ENCODE measurements around the gene SPDEF.

The SPDEF gene

GRCh38 chr6:34562861-34563512, 6.9 kb upstream of the SPDEF start:
- POLR2A ChIA-PET = no interaction called here
- CTCF ChIA-PET = interaction anchor here (0.5 to 0.9 kb wide), 2 partner anchors 11 to 40 kb away, joined by 3 read pairs; no protein-coding TSS in a partner anchor
- DNase-seq = no peak

GRCh38 chr6:34562350-34562749, 6.2 kb upstream of the SPDEF start:
- no peaks in the 10 kb centered on the region for H3K36me3 ChIP-seq (ENCODE audit: control insufficient read depth in 4 of 4, insufficient read depth in 4 of 4, low read length in 3 of 4)
- no peaks in the 10 kb centered on the region for H3K27me3 ChIP-seq (replicated peaks in 2 of 5; ENCODE audit: control insufficient read depth in 4 of 5, insufficient read depth in 5 of 5, low read length in 4 of 5)
- peaks cover 0 to 7% (median 0%) of the 10 kb centered on the region in 5 experiments for H3K9me3 ChIP-seq (ENCODE audit: control extremely low read depth in 1 of 5, control insufficient read depth in 4 of 5, insufficient read depth in 2 of 5, low read depth in 1 of 5, low read length in 4 of 5)
- H3K27ac ChIP-seq (ENCODE audit: insufficient read depth in 1 of 2, low read depth in 1 of 2, low read length in 2 of 2, poor library complexity in 1 of 2, severe bottlenecking in 2 of 2) = no peak overlapping the region
- no peak for DNase-seq
- WGBS (ENCODE audit: insufficient coverage) = 94% methylated on average over 9 of the region's 10 CpGs
- ChIA-PET POLR2A (no interaction called here), CTCF (no interaction called here)
- H3K4me1 ChIP-seq (ENCODE audit: control extremely low read depth in 1 of 4, control insufficient read depth in 4 of 4, insufficient read depth in 4 of 4, low read length in 3 of 4) = no peaks in the 10 kb centered on the region
- H3K4me3 ChIP-seq (ENCODE audit: control insufficient read depth in 1 of 7, extremely low read depth in 1 of 7, insufficient read depth in 4 of 7, low read depth in 2 of 7, low read length in 6 of 7) = no peak overlapping the region

More at GRCh38 chr6:34562861-34563512, 6.9 kb upstream of the SPDEF start:
- 96% methylated on average over 10 of the region's 15 CpGs for WGBS (ENCODE audit: insufficient coverage)
- no peak overlapping the region for H3K4me3 ChIP-seq (ENCODE audit: control insufficient read depth in 1 of 7, extremely low read depth in 1 of 7, insufficient read depth in 4 of 7, low read depth in 2 of 7, low read length in 6 of 7)
- H3K9me3 ChIP-seq (ENCODE audit: control extremely low read depth in 1 of 5, control insufficient read depth in 4 of 5, insufficient read depth in 2 of 5, low read depth in 1 of 5, low read length in 4 of 5) = peaks cover 0 to 7% (median 0%) of the 10 kb centered on the region in 5 experiments
- H3K27me3 ChIP-seq (replicated peaks in 2 of 5; ENCODE audit: control insufficient read depth in 4 of 5, insufficient read depth in 5 of 5, low read length in 4 of 5) = no peaks in the 10 kb centered on the region
- no peak overlapping the region for H3K27ac ChIP-seq (ENCODE audit: insufficient read depth in 1 of 2, low read depth in 1 of 2, low read length in 2 of 2, poor library complexity in 1 of 2, severe bottlenecking in 2 of 2)
- no peaks in the 10 kb centered on the region for H3K36me3 ChIP-seq (ENCODE audit: control insufficient read depth in 4 of 4, insufficient read depth in 4 of 4, low read length in 3 of 4)
- no peaks in the 10 kb centered on the region for H3K4me1 ChIP-seq (ENCODE audit: control extremely low read depth in 1 of 4, control insufficient read depth in 4 of 4, insufficient read depth in 4 of 4, low read length in 3 of 4)

DNA sequence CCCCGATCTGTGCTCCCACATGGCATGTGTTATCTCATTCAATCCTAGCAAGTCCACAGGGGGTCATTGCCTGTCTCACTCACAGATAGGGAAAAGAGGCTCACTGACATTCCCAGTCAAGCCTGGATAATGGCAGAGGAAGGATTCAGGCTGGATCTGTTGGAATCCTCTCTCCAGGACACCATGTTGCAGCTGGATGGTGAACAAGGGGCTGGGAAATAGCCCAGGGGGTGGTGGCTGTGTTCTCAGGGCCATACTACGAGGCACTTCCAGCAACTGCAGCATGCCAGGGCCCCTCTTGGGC, 5.0 kb upstream of the SPDEF start:
- no peak overlapping the region for H3K27ac ChIP-seq (ENCODE audit: insufficient read depth in 1 of 2, low read depth in 1 of 2, low read length in 2 of 2, poor library complexity in 1 of 2, severe bottlenecking in 2 of 2)
- CTCF ChIA-PET = interaction anchor here (1.0 kb wide), 1 partner anchor 99 kb away, joined by 4 read pairs; no protein-coding TSS in a partner anchor
- POLR2A ChIA-PET = interaction anchor here (0.6 kb wide), 1 partner anchor 16 kb away, joined by 4 read pairs; no protein-coding TSS in a partner anchor

GRCh38 chr6:34560366-34561226, 4.5 kb upstream of the SPDEF start:
- CTCF ChIA-PET = interaction anchor here (0.7 to 1.6 kb wide), 4 partner anchors 12 to 103 kb away, joined by 3 to 6 read pairs (median 4); no protein-coding TSS in a partner anchor
- no peak for DNase-seq
- Histone ChIP-seq H3K4me1 (ENCODE audit: control extremely low read depth in 1 of 4, control insufficient read depth in 4 of 4, insufficient read depth in 4 of 4, low read length in 3 of 4) (no peaks in the 10 kb centered on the region), H3K27ac (ENCODE audit: insufficient read depth in 1 of 2, low read depth in 1 of 2, low read length in 2 of 2, poor library complexity in 1 of 2, severe bottlenecking in 2 of 2) (peak overlapping the region in 1 of 2 experiments; percentile 28), H3K9me3 (ENCODE audit: control extremely low read depth in 1 of 5, control insufficient read depth in 4 of 5, insufficient read depth in 2 of 5, low read depth in 1 of 5, low read length in 4 of 5) (peaks cover 0 to 7% (median 0%) of the 10 kb centered on the region in 5 experiments), H3K27me3 (replicated peaks in 2 of 5; ENCODE audit: control insufficient read depth in 4 of 5, insufficient read depth in 5 of 5, low read length in 4 of 5) (no peaks in the 10 kb centered on the region), H3K4me3 (ENCODE audit: control insufficient read depth in 1 of 7, extremely low read depth in 1 of 7, insufficient read depth in 4 of 7, low read depth in 2 of 7, low read length in 6 of 7) (no peak overlapping the region), H3K36me3 (ENCODE audit: control insufficient read depth in 4 of 4, insufficient read depth in 4 of 4, low read length in 3 of 4) (no peaks in the 10 kb centered on the region)
- POLR2A ChIA-PET = no interaction called here
- WGBS (ENCODE audit: insufficient coverage) = 86% methylated on average over 19 of the region's 20 CpGs

More for the DNA sequence above, 5.0 kb upstream of the SPDEF start:
- DNase-seq = no peak
- Histone ChIP-seq H3K9me3 (ENCODE audit: control extremely low read depth in 1 of 5, control insufficient read depth in 4 of 5, insufficient read depth in 2 of 5, low read depth in 1 of 5, low read length in 4 of 5) (peaks cover 0 to 7% (median 0%) of the 10 kb centered on the region in 5 experiments), H3K36me3 (ENCODE audit: control insufficient read depth in 4 of 4, insufficient read depth in 4 of 4, low read length in 3 of 4) (no peaks in the 10 kb centered on the region), H3K4me3 (ENCODE audit: control insufficient read depth in 1 of 7, extremely low read depth in 1 of 7, insufficient read depth in 4 of 7, low read depth in 2 of 7, low read length in 6 of 7) (no peak overlapping the region), H3K4me1 (ENCODE audit: control extremely low read depth in 1 of 4, control insufficient read depth in 4 of 4, insufficient read depth in 4 of 4, low read length in 3 of 4) (no peaks in the 10 kb centered on the region), H3K27me3 (replicated peaks in 2 of 5; ENCODE audit: control insufficient read depth in 4 of 5, insufficient read depth in 5 of 5, low read length in 4 of 5) (no peaks in the 10 kb centered on the region)
- WGBS (ENCODE audit: insufficient coverage) = 100% methylated on average over 2 of the region's 2 CpGs

DNA sequence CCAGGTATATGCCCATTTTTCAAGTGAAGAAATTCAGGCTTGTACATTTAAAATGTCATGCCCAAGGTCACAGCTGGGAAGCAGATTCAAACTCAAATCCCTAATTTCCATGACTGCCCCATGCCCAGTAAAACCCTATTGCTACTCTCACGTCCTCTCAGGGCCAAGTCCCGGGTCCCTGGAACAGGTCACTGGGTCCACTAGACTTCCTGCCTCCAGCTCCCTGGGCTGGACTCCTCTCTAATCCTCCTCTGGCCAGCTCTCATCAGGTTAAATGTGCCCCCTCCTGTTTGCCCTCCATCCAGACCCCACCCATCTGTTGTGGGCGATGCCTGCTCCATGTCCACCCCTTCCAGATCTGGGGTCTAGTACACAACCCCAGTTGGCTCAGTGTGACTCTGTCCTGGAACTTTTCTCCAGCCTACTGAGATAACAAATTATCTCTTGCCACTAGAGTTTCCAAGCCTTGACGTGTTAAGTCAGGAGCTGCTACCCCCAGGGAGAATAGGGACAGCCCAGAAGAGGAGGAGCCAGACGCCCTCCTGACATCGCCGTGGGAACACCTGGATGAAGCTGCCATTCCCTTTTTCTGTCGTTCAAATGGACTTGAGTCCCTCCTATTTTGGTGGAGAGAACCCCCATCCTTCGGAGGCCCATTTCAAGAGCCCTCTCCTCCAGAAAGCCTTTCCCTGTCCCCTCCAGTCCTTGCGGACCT, 3.7 kb upstream of the SPDEF start:
- Histone ChIP-seq H3K4me3 (ENCODE audit: control insufficient read depth in 1 of 7, extremely low read depth in 1 of 7, insufficient read depth in 4 of 7, low read depth in 2 of 7, low read length in 6 of 7) (no peak overlapping the region), H3K36me3 (ENCODE audit: control insufficient read depth in 4 of 4, insufficient read depth in 4 of 4, low read length in 3 of 4) (no peaks in the 10 kb centered on the region), H3K27me3 (replicated peaks in 2 of 5; ENCODE audit: control insufficient read depth in 4 of 5, insufficient read depth in 5 of 5, low read length in 4 of 5) (no peaks in the 10 kb centered on the region), H3K9me3 (ENCODE audit: control extremely low read depth in 1 of 5, control insufficient read depth in 4 of 5, insufficient read depth in 2 of 5, low read depth in 1 of 5, low read length in 4 of 5) (peaks cover 0 to 7% (median 0%) of the 10 kb centered on the region in 5 experiments), H3K27ac (ENCODE audit: insufficient read depth in 1 of 2, low read depth in 1 of 2, low read length in 2 of 2, poor library complexity in 1 of 2, severe bottlenecking in 2 of 2) (no peak overlapping the region), H3K4me1 (ENCODE audit: control extremely low read depth in 1 of 4, control insufficient read depth in 4 of 4, insufficient read depth in 4 of 4, low read length in 3 of 4) (peaks cover 0 to 3% (median 1%) of the 10 kb centered on the region in 4 experiments)
- CTCF ChIA-PET = interaction anchor here (0.7 to 1.6 kb wide), 4 partner anchors 11 to 102 kb away, joined by 3 to 6 read pairs (median 4); no protein-coding TSS in a partner anchor
- DNase-seq = no peak
- POLR2A ChIA-PET = no interaction called here
- WGBS (ENCODE audit: insufficient coverage) = 91% methylated on average over 8 of the region's 10 CpGs

- H3K4me1 ChIP-seq (ENCODE audit: control extremely low read depth in 1 of 4, control insufficient read depth in 4 of 4, insufficient read depth in 4 of 4, low read length in 3 of 4) = peaks cover 0 to 17% (median 13%) of the 10 kb centered on the region in 4 experiments
- no peak overlapping the region for H3K27ac ChIP-seq (ENCODE audit: insufficient read depth in 1 of 2, low read depth in 1 of 2, low read length in 2 of 2, poor library complexity in 1 of 2, severe bottlenecking in 2 of 2)
- no peaks in the 10 kb centered on the region for H3K36me3 ChIP-seq (ENCODE audit: control insufficient read depth in 4 of 4, insufficient read depth in 4 of 4, low read length in 3 of 4)
- peaks cover 0 to 7% (median 0%) of the 10 kb centered on the region in 5 experiments for H3K9me3 ChIP-seq (ENCODE audit: control extremely low read depth in 1 of 5, control insufficient read depth in 4 of 5, insufficient read depth in 2 of 5, low read depth in 1 of 5, low read length in 4 of 5)
- no peaks in the 10 kb centered on the region for H3K27me3 ChIP-seq (replicated peaks in 2 of 5; ENCODE audit: control insufficient read depth in 4 of 5, insufficient read depth in 5 of 5, low read length in 4 of 5)
- no peak overlapping the region for H3K4me3 ChIP-seq (ENCODE audit: control insufficient read depth in 1 of 7, extremely low read depth in 1 of 7, insufficient read depth in 4 of 7, low read depth in 2 of 7, low read length in 6 of 7)
- 100% methylated on average over 2 of the region's 4 CpGs for WGBS (ENCODE audit: insufficient coverage)
- ChIA-PET POLR2A (no interaction called here), CTCF (interaction anchor here (0.8 to 1.3 kb wide), 3 partner anchors 10 to 39 kb away, joined by 3 read pairs; no protein-coding TSS in a partner anchor)
- DNase-seq = no peak
Observed at GRCh38 chr6:34558172-34558714, 2.1 kb upstream of the SPDEF start.

All from common myeloid progenitor, CD34-positive (primary cell).